Endometrium (tissue), 2 donors: ENCODE measurements around the gene ALDOB.

ENCODE experiments used
- FAIRE-seq: peaks from 2 replicates; lab custom pipeline; 2012; peaks lifted over from hg19 to GRCh38; lab: Jason Lieb, UNC
- donor health status: control.
- donor health status: control.

The ALDOB gene

GRCh38 chr9:101455656-101456240 is 20.2 kb upstream of the ALDOB start:
- FAIRE-seq: no peak

DNA sequence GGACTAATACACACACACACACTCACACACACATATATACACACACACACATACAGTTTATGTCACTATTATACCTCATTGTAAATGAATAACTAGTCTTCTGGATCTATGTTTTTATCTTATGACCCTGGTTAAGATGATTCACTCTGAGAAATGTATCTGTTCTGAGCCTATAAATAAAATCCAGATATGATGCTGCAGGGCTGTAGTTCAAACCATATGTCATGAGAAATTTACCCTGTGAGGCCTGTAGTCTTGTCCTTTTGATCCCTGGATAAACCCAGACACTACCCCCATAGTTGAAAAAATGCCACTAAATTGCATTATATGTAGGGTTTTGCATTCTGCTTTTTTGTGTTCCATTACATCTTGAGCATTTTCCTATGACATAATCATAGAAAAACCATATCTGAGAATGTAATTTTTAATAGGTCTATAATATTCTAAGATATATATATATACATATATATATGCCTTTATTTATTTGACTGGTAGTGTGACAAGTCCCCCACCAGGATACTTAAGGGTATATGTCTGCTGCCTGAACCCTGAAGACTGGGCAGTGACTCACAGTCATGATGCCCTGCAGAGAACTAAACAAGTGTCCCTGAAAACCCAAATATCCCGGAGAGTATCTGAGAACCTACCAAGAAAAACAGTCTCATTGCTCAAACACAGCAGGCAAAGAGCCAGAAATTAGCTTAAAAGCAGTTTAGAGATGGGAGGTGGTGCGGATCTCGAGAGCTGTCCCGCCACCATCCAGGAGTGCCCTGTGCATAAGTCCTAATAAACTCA is 18.4 kb upstream of the ALDOB start:
- FAIRE-seq: no peak

DNA sequence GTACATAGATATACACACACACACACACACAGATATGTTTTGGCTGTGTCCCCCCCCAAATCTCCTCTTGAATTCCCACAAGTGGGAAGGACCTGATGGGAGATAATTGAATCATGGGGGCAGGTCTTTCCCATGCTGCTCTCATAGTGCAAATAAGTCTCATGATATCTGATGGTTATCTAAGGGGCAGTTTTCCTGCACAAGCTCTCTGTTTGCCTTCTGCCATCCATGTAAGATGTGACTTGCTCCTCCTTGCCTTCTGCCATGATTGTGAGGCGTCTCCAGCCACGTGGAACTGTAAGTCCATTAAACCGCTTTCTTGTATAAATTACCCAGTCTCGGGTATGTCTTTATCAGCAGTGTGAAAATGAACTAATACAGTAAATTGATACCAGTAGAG is 15.9 kb upstream of the ALDOB start:
- no peak for FAIRE-seq

- no peak for FAIRE-seq
Measured at GRCh38 chr9:101450931-101451330, 15.4 kb upstream of the ALDOB start.

DNA sequence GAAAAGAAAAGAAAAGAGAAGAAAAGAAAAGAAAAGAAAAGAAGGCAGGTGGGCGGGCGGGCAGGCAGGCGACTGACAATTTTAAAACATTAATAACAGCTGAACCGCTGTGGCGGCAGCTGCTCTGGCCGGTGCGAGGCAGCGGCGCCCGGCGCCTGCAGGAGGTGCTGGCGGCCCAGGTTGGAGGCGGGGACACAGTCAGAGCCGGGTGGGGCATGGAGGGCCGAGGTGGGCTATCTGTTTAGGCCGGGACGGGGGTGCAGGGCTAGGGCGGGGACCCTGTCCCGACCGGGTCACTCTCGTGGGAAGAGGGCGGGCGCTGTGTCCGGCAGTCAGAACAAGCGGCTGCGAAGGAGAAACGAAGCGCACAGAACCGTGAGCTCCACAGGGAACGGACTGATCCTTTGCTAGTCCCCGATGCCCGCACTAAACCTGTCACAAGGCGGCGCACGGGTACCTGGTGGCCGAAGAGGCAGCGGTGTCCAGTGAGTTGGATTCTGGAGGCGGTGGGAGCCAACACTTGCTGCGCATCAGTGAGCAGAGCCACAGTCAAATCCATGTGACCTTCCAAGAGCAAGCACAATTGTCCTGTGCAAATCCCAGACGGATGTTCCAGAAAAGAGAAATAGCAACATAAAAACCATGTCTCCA is 13.6 kb upstream of the ALDOB start:
- no peak for FAIRE-seq

DNA sequence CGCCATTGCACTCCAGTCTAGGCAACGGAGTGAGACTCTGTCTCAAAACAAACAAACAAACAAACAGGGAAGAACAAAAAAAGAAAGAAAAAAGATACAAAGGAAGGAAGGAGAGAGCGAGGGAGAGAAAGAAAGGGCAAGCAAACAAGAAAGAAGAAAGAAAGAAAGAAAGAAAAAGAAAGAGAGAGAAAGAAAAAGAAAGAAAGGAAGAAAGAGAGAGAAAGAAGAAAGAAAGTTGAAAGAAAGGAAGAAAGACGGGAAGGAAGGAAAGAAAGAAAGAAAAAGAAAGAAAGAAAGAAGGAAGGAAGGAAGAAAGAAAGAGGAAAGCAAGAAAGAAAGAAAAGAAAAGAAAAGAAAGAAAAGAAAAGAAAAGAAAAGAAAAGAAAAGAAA is 13.1 kb upstream of the ALDOB start:
- no peak for FAIRE-seq

DNA sequence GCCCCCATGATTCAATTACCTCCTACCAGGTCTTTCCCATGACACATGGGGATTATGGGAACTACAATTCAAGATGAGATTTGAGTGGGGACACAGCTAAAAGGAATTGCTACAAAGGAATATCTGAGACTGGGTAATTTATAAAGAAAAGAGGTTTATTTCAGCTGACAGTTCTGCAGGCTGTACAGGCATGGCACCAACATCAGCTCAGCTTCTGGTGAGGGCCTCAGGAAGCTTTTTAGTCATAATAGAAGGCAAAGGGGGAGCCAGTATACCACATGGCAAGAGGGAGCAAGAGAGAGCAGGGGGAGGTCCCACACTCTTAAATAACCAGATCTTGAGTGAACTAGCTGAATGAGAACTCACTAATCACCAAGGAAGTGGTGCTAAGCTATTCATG is 11.2 kb upstream of the ALDOB start:
- FAIRE-seq: no peak

DNA sequence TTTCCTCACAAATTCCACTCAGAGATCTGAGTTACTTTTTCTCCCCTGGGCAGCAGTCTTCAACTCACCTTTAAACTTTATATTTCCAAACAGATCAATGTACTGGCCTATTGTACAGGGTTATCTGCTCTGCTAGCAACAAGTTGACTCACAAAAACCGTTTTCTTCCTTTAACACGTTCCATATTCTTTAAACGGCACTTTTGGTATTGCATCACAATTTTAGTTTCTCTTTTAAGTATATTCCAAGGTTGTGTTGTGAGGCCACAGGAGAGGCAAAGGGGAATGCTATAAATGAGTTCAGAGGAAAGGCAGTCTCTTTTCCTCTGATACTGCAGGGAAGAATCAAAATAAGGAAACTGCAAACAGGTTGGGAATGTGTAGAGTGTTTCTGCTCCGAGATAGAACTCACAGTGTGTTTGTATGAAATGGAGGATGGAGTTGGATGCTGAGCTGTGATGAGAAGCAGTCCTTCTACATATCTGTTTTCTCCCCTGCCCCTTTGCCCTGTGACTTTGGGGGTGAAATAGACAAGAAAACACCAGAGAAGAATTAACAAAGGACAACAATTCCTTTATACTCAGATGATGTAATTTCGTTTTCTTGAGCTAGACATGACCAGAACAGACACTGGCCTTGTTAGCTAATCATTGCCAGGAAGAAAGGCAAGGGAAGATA is 9.9 kb upstream of the ALDOB start:
- no peak for FAIRE-seq

GRCh38 chr9:101443364-101443771 is 7.8 kb upstream of the ALDOB start:
- no peak for FAIRE-seq

DNA sequence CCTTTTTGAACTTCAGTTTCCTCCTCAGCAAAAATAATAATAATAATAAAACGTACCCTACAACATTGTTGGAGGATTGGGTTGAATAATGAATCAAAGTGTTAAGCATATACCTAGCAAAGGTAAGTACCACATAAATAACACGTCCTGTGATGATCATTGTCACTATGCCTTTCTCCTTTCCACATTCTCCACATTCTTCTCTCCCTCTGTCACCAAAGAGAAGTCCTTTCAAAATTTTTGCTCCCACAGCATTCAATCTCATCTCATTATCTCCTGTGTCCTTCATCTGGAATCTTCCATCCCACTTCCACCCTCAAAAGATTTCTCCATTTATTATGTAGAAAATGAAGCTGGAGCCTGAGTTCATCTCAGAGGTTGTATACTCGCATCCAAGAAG is 7.2 kb upstream of the ALDOB start:
- no peak for FAIRE-seq

DNA sequence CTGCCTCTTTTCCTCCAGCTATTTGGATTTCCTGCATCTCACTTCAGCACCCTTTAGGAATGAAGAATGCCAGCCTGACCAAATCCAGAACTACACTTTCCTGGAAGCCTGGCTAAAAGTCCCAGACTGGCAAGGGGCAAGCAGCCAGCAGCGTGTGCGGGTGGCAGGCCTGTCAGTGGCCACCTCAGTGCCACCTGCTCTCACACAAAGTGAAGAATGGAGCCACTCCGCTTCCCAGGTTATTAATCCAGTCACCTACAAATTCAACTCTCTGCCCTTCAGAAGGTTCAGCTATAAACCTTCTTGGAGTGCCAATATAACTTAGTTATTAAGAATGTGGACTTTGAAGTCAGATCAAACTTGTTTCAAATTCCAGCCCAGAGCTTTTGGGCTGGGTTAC is 6.7 kb upstream of the ALDOB start:
- FAIRE-seq: no peak

GRCh38 chr9:101440714-101441230 is 5.2 kb upstream of the ALDOB start:
- no peak for FAIRE-seq

GRCh38 chr9:101438523-101438922 is 2.9 kb upstream of the ALDOB start:
- no peak for FAIRE-seq

DNA sequence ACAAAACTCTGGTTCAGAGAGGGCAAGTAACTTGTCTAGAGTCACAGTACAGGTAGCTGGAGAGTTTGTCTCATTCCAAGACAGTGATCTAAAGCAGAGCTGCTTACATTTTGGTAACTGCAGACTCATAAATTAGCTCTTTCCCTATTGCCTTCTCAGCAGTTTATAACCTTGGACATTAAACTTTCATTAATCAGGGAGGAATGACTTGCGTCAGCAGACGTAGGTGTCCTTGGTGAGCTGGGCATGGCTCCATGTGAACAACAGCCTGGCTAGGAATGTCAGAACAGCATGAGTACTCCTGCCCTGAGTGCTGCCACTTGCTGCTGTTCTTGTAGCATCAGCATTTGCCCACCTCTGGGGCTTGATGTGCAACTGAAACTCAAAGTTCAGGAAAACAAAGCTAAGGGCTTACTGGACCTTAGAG is 2.2 kb upstream of the ALDOB start:
- FAIRE-seq: no peak

DNA sequence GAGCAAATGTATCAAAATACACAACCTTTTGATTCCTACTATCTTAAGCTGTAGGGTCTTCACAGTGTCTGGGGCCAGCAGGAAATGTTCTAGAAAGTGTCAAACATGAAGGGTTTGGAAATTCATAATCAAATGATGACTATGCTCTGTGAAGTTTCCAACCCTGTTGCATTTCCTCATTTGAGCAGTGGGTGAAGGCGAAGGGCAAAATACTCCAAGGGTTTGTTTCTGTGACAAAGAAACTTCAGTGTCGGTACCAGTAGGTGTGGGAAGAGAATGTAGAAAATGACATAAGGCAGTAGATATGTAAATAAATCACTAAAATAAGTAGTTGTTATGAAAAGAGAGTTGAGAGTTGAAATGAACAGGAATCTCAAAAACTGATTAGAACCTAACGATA is 576 bp downstream of the ALDOB start:
- no peak for FAIRE-seq

DNA sequence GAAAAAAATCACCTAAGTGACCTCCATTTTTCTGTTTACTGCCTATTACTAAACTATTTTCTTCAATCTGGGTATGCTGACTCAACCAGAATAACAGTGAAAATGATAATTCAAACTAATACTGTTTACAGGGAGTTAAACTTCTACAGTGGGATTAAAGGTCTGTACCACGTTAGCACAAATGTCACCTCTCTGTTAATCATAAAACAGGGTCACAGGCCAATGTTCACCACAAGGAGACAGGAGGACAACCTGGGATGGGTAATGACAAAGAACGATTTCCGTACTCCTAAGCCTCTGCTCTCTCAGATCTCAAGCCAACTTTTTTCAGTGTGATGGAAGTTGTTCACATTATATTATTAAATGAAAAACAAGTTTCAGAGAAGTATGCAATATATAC is 2.3 kb downstream of the ALDOB start:
- no peak for FAIRE-seq

DNA sequence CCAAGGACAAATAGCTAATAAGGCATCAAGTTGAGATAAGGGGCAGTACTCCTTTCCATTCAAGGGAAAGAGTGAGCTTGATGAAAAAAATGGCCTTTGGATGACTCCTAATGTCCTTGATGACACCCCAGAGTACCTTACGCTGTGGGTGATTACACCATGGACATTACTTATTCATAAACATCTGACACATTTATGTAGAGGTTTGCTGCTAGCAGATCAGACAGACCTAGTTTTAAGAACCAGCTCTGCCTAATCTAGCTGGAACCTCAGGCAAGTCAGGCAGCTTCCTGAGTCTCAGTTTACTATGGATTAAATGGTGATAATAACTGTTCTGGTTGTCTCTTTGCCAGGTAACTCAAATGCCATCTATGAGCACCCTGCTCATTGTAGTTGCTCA is 2.8 kb downstream of the ALDOB start:
- no peak for FAIRE-seq

- FAIRE-seq: no peak
Measured at GRCh38 chr9:101432171-101432570, 3.4 kb downstream of the ALDOB start.

GRCh38 chr9:101429736-101430135 is 5.8 kb downstream of the ALDOB start:
- no peak for FAIRE-seq

DNA sequence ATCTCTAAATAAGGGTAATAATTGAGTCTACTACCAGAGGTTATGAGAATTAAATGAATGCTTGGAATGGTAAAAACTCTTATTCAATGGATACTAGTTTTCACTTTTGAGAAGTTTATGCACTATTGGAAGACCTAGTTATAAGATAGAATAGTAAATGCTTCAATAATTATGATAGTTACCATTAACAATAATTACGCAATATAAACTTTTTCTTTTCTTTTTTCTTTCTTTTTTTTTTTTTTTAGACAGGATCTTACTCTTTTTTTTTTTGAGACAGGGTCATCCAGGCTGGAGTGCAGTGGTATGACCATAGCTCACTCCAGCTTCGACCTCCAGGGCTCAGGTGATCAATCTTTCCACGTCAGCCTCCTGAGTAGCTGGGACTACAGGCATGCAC is 6.7 kb downstream of the ALDOB start:
- no peak for FAIRE-seq

DNA sequence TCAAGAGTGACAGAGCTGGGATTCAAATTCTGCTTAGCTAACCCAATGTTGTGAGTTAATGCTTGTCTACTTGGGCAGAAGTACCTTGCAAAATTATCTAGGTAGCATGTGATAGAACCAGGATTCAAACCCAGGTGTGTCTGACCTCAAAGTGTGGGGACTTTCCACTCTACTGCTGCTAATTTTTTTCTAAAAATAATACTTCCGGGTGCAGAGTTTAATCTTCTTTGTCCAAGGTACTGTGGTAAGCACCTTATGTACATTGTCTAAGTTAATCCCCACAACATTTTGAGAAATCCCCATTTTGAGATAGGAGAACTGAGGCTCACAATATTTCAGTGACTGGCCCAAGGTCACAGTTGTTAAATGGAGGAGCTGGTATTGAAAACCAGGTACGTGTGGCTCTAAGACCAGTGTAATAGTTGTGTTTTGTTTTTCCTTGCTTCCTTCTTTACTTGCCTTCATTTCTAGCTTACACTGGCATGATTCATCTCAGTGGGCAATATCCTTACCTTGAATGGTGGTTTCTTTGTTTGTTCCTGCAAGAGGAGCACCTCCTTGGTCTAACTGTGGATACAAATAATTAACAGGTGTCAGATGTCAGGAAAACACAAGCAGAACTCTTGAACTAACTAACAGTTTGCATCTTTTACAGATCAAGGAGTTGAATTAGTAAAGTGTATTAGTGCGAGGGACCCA is 7.5 kb downstream of the ALDOB start:
- no peak for FAIRE-seq

DNA sequence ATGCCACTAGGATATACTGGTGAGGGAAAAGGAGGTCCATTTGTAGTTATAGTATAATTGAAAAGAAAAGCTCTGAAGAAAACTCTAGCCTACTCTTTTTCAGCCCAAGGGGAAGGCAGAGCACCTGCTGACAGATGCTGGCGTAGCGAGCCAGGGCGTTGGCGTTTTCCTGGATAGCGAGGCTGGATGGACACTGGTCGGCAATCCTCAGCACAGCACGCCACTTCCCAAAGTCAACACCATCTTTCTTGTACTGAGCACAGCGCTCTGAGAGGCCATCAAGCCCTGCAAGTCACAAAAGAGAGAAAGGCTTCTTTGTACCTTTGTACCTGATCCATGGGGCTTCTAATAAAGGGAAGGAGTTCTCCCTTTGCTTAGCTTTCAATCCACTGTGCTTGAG is 8.2 kb downstream of the ALDOB start:
- FAIRE-seq: no peak
